SJSA1 (cell line): ENCODE data around the gene RUFY1. TPM values are rescaled to one million over a fixed set of nuclear protein-coding genes. Genes with fewer than 3 reads are reported as not detected.
"Not testable (repeated sequence)": the region's sequence is repeated elsewhere in the genome, so short reads cannot be mapped to it uniquely, and the experiment has no call there.

Experiments
- DNase-seq, 2 experiments: peaks; one replicate each; pipeline ENCODE4 v3.0.0-alpha.2; 2015 to 2020; ENCODE audit warnings: low spot score in 2 of 2, low read depth in 1 of 2
- H3K27ac ChIP-seq: fragments of 250-450 bp; sonication (Bioruptor Pico); 2 replicates; pipeline ENCODE4 v1.5.1; 2020; ENCODE audit warnings: mild to moderate bottlenecking, moderate library complexity
- H3K27me3 ChIP-seq: fragments of 250-450 bp; sonication (Bioruptor Pico); replicated peaks from 2 replicates; pipeline ENCODE4 v1.5.1; 2020; ENCODE audit warnings: mild to moderate bottlenecking, moderate library complexity
- H3K36me3 ChIP-seq: fragments of 250-450 bp; sonication (Bioruptor Pico); 2 replicates; pipeline ENCODE4 v1.5.1; 2020; ENCODE audit warnings: mild to moderate bottlenecking
- H3K4me1 ChIP-seq: fragments of 250-450 bp; sonication (Bioruptor Pico); replicated peaks from 2 replicates; pipeline ENCODE4 v1.6.1; 2021; ENCODE audit warnings: mild to moderate bottlenecking
- H3K4me3 ChIP-seq: fragments of 250-450 bp; sonication (Bioruptor Pico); 2 replicates; pipeline ENCODE4 v1.5.1; 2020; ENCODE audit warnings: mild to moderate bottlenecking
- H3K9me3 ChIP-seq: fragments of 250-450 bp; sonication (Bioruptor Pico); replicated peaks from 2 replicates; pipeline ENCODE4 v1.5.1; 2020; ENCODE audit warnings: mild to moderate bottlenecking
- total RNA-seq: library from RNA; depleted of rRNA; stranded (reverse); fragments of >200 nt; shearing (Covaris generic); gene quantifications from 2 replicates; pipeline ENCODE4 v1.2.3, GENCODE V29; 2014

RUFY1 gene
- total RNA-seq, 1 experiment from 2014 or later: 41.9 TPM

DNA sequence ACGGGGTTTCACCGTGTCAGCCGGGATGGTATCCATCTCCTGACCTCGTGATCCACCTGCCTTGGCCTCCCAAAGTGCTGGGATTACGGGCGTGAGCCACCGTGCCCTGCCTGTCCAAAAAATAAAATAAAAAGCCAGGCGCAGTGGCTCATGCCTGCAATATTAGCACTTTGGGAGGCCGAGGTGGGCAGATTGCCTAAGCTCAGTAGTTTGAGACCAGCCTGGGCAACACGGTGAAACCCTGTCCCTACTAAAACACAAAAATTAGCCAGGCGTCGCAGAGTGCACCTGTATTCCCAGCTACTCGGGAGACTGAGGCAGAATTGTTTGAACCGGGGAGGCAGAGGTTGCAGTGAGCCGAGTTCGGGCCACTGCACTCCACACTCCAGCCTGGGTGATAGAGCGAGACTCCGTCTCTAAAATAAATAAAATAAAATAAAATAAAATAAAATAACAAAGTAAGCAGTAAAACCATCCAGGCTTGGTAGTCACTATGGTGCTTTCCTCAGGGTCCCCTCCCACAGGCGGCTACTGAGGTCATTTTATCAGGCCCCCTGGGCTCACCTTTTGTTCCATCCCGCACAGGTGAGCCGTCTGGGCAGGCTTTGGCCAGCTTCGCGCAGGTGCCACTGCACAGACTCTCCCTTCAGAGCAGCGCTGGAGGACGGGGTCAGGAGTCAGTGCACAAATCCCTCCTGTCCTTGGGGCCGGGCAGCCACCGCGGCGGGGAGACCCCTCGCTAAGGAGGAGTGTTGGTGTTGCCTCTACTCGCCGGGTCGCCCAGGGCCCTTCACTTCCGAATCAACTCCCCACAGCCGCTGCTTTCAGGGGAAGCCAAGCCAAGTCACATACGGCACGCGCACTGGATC, 83.4 kb downstream of the RUFY1 start:
- not testable (repeated sequence) for DNase-seq, H3K27me3 ChIP-seq, H3K9me3 ChIP-seq, H3K4me1 ChIP-seq, H3K27ac ChIP-seq, H3K36me3 ChIP-seq
- peak overlapping the region; percentile 30 for H3K4me3 ChIP-seq

- H3K9me3 ChIP-seq, DNase-seq, H3K36me3 ChIP-seq, H3K4me1 ChIP-seq, H3K27me3 ChIP-seq, H3K27ac ChIP-seq, H3K4me3 ChIP-seq: not testable (repeated sequence)
Observed at GRCh38 chr5:179634370-179635172, 84.2 kb downstream of the RUFY1 start.

DNA sequence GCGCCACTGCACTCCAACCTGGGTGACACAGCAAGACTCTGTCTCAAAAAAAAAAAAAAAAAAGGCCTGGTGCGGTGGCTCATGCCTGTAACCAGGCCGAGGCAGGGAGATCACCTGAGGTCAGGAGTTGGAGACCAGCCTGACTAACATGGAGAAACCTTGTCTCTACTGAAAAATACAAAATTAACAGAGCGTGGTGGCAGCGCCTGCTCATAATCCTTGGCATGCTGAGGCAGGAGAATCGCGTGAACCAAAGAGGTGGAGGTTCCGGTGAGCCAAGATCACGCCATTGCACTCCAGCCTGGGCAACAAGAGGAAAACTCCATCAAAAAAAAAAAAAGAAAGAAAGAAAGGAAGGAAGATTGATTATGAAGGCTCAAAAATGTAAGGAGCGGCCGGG, 88.9 kb downstream of the RUFY1 start:
- not testable (repeated sequence) for DNase-seq, H3K4me3 ChIP-seq, H3K36me3 ChIP-seq, H3K9me3 ChIP-seq, H3K27ac ChIP-seq, H3K27me3 ChIP-seq, H3K4me1 ChIP-seq

DNA sequence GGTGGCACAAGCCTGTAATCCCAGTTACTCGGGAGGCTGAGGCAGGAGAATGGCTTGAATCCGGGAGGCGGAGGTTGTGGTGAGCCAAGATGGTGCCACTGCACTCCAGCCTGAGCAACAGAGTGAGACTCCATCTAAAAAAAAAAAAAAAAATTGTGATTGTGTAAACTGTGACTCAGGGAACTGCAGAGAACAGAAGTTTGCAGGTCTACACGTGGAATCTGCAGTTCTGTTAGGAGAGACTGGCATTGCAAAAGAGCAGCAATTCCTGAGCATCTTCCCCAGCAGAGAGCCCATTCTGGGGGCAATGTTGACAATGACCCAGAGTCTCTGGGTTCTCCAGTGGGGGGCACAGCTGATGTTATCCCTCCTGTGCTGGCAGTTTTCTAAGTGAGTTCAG, 91.4 kb downstream of the RUFY1 start:
- not testable (repeated sequence) for H3K4me1 ChIP-seq, H3K4me3 ChIP-seq, H3K36me3 ChIP-seq, DNase-seq, H3K27ac ChIP-seq, H3K27me3 ChIP-seq, H3K9me3 ChIP-seq

DNA sequence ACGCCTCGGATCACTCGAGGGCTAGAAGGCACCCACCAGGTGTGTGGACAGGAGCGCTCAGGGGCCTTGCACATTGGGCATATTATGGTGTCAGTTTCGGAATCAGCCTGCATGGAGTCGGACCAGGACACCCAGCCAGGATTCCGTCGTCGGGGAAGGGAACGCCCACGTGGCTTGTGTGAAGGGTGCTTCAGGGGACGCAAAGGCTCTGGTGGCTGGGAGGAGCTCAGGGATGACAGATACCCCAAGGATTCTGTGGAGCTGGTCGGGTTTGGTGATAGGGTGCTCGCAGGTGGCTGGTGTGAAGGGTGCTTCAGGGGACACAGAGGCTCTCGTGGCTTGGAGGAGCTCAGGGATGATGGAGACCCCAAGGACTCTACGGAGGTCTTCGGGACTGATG, 92.3 kb downstream of the RUFY1 start:
- H3K4me1 ChIP-seq, H3K4me3 ChIP-seq, H3K27ac ChIP-seq, DNase-seq, H3K36me3 ChIP-seq, H3K27me3 ChIP-seq, H3K9me3 ChIP-seq: not testable (repeated sequence)

GRCh38 chr5:179643141-179643920, 93.0 kb downstream of the RUFY1 start:
- not testable (repeated sequence) for H3K9me3 ChIP-seq, H3K36me3 ChIP-seq, H3K27me3 ChIP-seq, H3K4me1 ChIP-seq, DNase-seq, H3K4me3 ChIP-seq, H3K27ac ChIP-seq

- H3K4me3 ChIP-seq, H3K27me3 ChIP-seq: not testable (repeated sequence)
Observed at GRCh38 chr5:179644766-179645165, 94.4 kb downstream of the RUFY1 start.

DNA sequence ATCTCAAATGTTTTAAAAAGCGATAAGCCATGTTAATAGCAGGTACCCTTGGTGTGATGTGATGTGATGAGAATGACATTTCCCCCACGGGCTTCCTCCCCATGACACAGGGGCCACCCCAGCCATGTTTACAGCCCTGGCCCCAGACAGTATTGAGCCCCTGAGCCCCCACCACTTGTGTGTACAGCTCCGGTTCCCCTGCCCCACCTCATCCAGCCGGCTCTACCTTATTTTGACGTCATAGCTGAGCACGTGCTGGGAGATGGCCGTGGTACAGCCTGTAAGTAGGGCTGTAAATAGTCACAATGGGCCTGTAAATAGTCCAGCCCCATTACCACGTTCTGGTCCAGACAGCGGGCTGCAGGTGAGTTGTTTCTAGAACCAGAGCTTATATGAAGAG, 98.1 kb downstream of the RUFY1 start:
- Histone ChIP-seq H3K27ac (no peak overlapping the region), H3K9me3 (no peaks in the 10 kb centered on the region), H3K4me1 (no peaks in the 10 kb centered on the region), H3K36me3 (no peaks in the 10 kb centered on the region), H3K4me3 (no peak overlapping the region), H3K27me3 (no peaks in the 10 kb centered on the region; the same call in 1 of the 2 replicates)
- no peak for DNase-seq

More at GRCh38 chr5:179644766-179645165, 94.4 kb downstream of the RUFY1 start:
- H3K4me1 ChIP-seq, H3K9me3 ChIP-seq, H3K27ac ChIP-seq, DNase-seq, H3K36me3 ChIP-seq: not testable (repeated sequence)

GRCh38 chr5:179649166-179649703, 98.9 kb downstream of the RUFY1 start:
- DNase-seq: peak in 1 of 2 experiments; percentile 59
- H3K9me3 ChIP-seq, H3K36me3 ChIP-seq, H3K27me3 ChIP-seq, H3K4me1 ChIP-seq, H3K4me3 ChIP-seq, H3K27ac ChIP-seq: not testable (repeated sequence)

DNA sequence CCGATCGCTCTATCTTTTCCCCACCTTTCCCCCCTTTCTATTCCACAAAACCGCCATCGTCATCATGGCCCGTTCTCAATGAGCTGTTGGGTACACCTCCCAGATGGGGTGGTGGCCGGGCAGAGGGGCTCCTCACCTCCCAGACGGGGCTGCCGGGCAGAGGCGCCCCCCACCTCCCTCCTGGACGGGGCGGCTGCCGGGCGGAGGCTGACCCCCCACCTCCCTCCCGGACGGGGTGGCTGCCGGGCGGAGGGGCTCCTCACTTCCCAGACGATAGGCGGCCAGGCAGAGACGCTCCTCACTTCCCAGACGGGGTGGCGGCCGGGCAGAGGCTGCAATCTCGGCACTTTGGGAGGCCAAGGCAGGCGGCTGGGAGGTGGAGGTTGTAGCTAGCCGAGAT, 99.9 kb downstream of the RUFY1 start:
- not testable (repeated sequence) for H3K36me3 ChIP-seq, DNase-seq, H3K9me3 ChIP-seq, H3K27me3 ChIP-seq, H3K4me1 ChIP-seq, H3K4me3 ChIP-seq, H3K27ac ChIP-seq

GRCh38 chr5:179653135-179653534, 102.8 kb downstream of the RUFY1 start:
- not testable (repeated sequence) for H3K27ac ChIP-seq, H3K27me3 ChIP-seq, H3K9me3 ChIP-seq, H3K4me1 ChIP-seq, H3K4me3 ChIP-seq, H3K36me3 ChIP-seq, DNase-seq

GRCh38 chr5:179657302-179658178, 107.2 kb downstream of the RUFY1 start:
- not testable (repeated sequence) for H3K9me3 ChIP-seq, H3K27me3 ChIP-seq, H3K27ac ChIP-seq, H3K36me3 ChIP-seq, H3K4me1 ChIP-seq, H3K4me3 ChIP-seq, DNase-seq
